Stimulated activated CD4-positive, alpha-beta T cell treated with anti-CD3 and anti-CD28 coated beads, Interleukin-1b, Interleukin-23, amount 100 ng/mL, for 4 hours (primary cell): ENCODE results near the gene SUN1.
"Not testable (repeated sequence)": the region's sequence is repeated elsewhere in the genome, so short reads cannot be mapped to it uniquely, and the experiment has no call there.

Experiments used
- DNase-seq, 2 donors: peaks; one replicate each; pipeline ENCODE4 v3.0.0-alpha.2; 2020; ENCODE audit warnings: low read depth in 2 of 2

The SUN1 gene

GRCh38 chr7:920351-921070 is 88.2 kb downstream of the SUN1 start:
- DNase-seq: no peak

DNA sequence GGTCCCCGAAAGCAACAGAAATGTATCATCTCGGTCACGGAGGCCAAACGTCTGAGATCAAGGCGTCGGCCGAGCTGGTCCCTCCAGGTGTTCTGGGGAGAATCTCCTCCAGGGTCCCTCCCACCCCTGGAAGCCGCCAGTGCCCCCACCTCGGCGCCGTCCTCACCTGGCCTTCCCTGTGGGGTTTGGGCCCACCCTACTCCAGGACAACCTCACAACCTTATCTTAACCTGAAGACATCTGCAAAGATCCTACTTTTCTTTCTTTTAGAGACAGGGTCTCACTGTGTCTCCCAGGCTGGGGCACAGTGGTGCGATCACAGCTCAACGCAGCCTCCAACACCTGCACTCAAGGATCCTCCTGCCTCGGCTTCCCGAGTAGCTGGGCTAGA is 88.8 kb downstream of the SUN1 start:
- no peak for DNase-seq

DNA sequence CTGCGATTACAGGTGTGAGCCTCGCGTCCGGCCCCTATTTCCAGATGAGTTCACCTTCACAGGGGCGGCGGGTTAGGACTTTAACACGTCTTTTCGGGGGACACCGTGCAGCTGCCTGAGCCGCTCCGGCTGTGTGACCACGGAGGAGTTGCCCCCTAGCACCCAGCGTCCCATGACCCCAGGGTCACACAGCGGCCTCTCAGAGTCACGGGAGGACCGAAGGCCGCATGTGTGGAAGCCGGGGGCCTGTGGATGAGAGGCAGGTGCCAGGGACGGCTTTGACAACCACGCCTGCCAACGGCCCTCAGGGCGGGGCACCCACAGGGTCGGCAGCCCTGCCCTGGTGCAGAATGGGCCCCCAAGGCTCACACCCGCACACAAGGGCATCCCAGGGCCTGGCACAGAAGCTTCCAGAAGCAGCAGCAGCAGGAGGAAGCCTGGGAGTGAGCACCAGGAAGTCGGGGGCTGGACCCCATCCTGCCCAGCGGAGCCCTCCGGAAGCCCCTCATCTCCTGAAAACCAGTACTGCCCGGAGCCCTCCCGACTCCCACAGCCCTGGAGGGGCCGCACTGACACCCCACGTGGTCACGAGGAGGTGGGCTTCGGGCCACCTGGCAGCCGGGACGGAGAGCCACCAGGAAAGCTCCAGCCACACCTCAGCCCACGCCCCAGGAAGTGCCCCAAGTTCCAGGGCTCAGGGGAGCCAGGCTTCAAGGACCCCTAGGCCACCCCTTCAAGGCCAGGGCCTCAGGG is 89.5 kb downstream of the SUN1 start:
- DNase-seq: no peak

DNA sequence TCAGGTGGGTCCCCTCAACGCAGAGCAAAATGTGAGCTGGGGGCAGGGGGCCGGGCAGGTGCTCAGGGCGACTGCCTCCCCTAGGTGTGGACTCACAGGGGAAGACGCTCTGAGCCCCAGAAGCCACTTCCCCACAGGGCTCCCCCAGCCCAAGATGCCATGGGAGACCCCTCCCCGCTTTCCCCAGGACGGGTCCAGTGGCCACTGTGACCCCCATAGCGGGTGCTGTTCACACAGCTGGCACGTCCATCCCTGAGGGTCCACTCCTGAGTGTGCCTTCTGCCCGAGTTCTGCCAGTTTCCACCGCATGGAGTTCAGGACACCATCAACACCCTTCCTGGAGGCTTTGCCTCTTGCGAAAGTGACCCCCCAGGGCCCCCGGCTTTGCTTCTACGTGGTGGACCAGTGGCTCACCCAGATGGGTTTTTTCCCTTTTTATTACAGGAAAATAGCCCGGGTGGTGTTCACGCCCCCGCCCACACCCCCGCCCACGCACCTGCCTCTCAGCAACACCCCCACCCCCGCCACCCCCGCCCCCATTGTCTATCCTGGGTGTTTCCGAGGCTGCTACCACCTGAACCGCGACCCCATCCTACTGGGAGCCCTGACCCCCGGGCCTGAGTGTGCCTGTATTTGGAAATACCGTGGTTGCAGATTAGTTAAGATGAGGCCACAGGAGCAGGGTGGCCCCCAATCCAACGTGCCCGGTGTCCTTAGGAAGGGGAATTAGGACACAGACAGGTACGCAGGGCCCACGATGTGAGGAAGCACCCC is 90.2 kb downstream of the SUN1 start:
- DNase-seq: peak; percentile 55

- peak; percentile 81 to 86 for DNase-seq
Observed at GRCh38 chr7:923108-924041, 91.1 kb downstream of the SUN1 start.

GRCh38 chr7:924042-924441 is 91.8 kb downstream of the SUN1 start:
- not testable (repeated sequence) for DNase-seq
